ENCODE data around the gene LTBP4.
"Not testable (repeated sequence)": the region's sequence is repeated elsewhere in the genome, so short reads cannot be mapped to it uniquely, and the experiment has no call there.

LTBP4 gene

DNA sequence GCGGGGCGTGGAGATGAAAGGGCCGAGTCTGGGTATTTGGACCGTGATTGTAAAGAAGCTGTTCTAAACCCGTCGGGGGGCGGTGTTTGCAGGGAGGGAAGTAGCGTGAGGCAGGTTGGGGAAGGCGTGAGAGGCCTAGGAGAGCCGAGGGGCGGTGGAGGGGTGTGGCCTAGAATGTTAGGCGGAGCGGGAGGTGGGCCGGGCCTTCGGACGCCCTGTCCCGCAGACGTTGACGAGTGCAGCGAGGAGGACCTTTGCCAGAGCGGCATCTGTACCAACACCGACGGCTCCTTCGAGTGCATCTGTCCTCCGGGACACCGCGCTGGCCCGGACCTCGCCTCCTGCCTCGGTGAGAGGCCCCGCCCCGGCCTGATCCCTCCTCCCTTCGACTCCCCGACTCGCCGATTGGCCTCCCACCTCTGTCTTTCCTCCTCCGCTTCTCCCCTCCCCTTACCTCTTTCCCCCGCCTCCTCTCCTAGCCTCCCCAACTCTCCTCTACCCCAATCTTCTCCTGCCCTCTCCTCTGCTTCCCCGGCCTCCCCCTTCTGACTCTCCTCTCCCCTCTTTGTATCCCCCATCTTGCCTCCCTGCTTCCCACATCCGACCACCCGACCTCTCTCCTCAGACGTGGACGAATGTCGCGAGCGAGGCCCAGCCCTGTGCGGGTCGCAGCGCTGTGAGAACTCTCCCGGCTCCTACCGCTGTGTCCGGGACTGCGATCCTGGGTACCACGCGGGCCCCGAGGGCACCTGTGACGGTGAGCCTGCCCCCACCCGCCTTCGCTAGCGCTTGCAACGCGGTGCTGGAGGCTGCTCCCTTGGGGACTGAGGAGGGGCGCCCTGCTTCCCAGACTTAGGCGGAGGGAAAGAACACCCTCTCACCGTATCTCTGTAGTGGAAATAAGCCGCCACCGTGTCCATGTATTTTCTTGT is 12.8 kb downstream of the LTBP4 start:
- DNase-seq, result peak; percentile 88

DNA sequence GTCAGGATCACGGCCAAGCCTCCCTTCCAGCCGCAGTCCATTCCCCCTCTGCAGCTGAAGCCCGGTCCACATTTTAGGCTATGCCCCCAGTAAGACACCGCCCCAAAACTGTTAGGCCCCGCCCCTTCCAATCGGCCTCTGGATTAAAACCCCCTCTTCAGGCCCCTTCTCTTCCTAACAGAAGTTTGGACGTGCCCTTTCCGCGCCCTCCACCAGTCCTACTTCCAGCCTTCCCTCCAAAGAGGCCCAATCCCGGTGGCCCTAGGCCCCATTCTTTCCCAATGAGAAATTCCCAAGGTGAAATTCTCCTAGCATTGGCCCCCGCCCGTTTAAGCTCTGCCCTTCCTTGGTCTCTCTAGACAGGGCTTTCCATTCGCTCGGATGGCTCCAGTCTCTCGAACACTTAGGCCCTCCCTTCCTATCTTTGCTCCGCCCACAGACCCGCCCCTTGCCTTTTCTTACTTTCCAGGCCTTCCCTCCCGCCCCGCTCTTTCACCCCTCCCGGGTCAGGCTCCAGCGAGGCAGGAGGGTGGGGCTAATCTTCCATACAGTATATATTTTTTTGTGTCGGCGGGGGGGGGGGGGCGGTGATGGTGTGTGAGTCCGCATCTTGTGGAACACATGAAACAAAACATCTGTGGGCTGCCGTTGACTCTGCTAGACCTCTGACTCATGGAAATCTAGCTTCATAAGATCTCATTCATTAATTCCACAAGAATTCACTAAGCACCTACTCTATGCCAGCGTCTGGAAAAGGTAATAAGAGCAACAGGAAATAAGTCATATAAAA is 13.6 kb downstream of the LTBP4 start:
- DNase-seq, result peak; percentile 99

DNA sequence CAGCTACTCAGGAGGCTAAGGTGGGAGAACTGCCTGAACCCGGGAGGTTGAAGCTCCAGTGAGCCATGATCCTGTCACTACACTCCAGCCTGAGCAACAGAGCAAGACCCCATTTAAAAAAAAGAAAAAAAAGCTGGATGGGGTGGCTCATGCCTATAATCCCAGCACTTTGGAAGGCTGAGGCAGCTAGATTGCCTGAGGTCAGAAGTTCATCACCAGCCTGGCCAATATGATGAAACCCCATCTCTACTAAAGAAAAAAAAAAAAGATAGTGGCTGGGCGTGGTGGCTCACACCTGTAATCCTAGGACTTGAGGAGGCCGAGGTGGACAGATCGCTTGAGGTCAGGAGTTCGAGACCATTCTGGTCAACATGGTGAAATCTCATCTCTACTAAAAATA is 15.0 kb downstream of the LTBP4 start:
- no peak for DNase-seq

DNA sequence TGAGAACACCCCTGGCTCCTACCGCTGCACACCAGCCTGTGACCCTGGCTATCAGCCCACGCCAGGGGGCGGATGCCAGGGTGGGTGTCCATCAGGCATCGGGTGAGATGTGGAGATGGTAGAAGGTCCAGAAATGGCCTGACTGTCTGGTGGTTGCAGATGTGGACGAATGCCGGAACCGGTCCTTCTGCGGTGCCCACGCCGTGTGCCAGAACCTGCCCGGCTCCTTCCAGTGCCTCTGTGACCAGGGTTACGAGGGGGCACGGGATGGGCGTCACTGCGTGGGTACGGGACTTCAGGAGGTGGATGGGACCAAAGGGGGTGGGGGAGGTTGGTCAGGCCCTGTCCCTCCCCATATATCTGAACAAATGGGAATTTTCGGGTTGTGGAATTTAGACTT is 15.8 kb downstream of the LTBP4 start:
- DNase-seq, result no peak

DNA sequence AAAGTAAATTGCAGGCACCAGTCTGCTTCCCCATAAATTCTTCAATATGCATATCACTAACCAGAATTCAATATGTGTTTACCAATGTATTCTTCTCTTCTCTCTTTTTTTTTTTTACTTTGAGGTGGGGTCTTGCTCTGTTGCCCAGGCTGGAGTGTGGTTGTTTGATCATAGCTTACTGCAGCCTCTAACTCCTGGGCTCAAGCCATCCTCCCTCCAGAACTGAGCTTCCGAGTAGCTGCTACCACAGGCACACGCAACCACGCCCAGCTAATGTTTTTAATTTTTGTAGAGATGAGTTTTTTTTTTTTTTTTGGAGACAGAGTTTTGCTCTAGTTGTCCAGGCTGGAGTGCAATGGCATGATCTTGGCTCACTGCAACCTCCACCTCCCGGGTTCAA is 16.8 kb downstream of the LTBP4 start:
- DNase-seq, result no peak

DNA sequence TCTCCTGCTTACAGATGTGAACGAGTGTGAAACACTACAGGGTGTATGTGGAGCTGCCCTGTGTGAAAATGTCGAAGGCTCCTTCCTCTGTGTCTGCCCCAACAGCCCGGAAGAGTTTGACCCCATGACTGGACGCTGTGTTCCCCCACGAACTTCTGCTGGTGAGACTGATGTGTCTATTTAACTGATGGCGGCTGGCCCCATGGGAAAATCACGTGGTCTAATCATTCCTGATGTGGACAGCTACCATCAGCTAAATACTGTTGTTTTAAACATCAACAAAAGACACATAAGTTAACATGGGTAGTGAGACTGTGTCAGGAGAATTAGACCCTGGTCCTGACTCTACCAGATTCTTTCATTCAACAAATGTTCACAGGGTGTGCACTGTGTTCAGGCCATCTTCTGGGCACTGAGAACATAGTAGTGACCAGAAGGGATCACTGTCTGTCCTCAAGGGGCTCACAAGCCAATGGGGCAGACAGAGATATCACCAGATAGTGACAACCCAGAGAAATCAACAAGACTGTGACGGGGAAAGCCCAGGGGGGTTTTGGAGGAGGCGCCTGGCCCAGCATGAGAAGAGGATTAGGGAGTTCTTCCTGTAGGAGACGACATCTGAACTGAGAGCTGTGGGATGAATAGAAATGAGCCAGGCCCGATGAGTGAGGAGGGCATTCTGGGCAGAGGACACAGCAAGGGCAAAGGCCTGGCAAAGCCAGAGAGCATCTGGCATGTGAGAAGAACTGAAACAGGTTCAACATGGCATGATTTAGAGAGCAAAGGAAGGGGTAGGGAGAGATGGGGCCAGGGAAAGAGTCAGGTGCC is 18.4 kb downstream of the LTBP4 start:
- DNase-seq, result no peak

DNA sequence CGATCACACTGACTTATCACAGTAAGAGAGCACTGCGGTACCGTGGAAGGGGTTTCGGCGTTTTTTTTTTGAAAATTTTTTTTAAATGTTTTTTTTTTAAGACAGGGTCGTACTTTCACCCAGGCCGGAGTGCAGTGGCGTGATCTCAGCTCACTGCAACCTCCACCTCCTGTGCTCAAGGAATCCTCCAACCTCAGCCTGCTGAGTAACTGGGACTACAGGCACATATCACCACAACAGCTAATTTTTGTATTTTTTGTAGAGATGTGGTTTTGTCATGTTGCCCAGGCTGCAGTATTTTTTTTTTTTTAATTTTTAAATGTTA is 19.0 kb downstream of the LTBP4 start:
- no peak for DNase-seq

DNA sequence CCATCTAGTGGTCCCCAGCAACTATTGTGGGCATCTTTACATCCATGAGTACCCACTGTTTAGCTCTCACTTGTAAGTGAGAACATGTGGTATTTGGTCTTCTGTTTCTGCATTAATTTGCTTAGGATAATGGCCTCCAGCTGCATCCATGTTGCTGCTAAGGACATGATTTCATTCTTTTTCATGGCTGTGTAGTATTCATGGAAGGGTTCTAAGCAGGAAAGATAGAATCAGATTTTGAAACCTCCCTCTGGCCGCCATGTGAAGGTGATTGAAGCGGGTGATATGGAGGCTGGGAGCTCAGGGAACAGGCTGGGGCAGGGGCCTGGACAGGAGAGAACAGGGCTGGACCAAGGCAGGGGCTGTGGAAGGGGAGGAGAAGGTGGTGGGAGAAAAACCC is 20.1 kb downstream of the LTBP4 start:
- no peak for DNase-seq

DNA sequence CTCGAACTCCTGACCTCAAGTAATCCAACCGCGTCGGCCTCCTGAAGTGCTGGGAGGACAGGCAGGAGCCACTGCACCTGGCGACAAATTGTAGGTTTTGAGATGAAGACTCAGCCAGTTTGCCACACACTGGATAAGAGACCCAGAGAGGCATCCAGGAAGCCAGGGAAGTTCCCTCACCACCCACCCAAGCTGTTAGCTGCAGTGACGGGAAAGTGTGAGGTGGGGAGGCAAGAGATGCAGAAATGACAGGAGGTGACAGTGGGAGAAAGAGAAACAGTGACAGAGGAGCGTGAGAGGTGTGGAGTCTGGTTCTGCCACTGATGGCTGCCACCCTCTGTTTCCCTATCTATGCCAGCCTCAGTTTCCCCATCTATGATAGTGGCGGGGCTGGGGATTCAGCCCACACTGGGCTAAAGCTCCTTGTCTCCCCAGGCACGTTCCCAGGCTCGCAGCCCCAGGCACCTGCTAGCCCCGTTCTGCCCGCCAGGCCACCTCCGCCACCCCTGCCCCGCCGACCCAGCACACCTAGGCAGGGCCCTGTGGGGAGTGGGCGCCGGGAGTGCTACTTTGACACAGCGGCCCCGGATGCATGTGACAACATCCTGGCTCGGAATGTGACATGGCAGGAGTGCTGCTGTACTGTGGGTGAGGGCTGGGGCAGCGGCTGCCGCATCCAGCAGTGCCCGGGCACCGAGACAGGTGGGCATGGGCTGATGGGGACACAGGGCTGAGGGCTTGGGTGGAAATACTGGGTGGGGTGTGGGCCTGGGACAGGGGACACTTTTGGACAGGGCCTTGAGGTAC is 21.0 kb downstream of the LTBP4 start:
- DNase-seq, result no peak

DNA sequence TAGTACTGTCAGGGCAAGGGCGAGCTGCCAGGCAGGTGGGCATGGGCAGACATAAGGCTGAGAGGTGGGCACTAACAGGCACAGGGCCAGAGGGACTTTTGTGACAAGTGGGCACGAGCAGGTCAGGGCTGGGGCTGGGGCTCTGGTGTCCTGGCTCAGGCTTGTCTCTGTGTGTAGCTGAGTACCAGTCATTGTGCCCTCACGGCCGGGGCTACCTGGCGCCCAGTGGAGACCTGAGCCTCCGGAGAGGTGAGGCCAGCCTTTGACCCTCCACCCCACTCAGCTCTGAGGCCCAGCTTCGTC is 21.6 kb downstream of the LTBP4 start:
- DNase-seq, result no peak

DNA sequence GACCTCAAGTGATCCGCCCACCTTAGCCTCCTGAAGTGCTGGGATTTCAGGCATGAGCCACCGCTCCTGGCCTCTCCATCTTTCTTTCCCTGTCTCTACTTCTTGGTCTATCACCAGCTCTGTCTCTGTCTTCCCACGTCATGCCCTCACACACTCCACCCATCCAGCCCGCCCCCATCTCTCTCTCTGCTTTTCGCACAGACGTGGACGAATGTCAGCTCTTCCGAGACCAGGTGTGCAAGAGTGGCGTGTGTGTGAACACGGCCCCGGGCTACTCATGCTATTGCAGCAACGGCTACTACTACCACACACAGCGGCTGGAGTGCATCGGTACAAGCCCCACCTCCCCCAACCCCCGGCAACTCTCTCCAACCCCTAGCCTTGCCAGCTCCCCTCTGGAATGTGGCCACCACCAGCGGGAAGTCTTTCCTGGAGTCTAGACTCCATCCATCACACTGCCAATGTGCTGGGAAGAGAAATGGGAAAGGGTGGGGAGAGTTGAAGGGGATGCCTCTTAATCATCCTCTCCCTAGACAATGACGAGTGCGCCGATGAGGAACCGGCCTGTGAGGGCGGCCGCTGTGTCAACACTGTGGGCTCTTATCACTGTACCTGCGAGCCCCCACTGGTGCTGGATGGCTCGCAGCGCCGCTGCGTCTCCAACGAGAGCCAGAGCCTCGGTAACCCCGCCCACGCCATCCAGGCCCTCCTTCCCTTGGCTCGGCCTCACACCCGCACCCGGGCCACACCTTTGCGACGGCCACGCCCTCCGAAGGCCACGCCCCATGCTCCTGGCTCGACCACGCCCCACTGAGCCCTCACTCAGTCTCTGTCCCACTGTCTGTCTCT is 22.5 kb downstream of the LTBP4 start:
- DNase-seq, result no peak

DNA sequence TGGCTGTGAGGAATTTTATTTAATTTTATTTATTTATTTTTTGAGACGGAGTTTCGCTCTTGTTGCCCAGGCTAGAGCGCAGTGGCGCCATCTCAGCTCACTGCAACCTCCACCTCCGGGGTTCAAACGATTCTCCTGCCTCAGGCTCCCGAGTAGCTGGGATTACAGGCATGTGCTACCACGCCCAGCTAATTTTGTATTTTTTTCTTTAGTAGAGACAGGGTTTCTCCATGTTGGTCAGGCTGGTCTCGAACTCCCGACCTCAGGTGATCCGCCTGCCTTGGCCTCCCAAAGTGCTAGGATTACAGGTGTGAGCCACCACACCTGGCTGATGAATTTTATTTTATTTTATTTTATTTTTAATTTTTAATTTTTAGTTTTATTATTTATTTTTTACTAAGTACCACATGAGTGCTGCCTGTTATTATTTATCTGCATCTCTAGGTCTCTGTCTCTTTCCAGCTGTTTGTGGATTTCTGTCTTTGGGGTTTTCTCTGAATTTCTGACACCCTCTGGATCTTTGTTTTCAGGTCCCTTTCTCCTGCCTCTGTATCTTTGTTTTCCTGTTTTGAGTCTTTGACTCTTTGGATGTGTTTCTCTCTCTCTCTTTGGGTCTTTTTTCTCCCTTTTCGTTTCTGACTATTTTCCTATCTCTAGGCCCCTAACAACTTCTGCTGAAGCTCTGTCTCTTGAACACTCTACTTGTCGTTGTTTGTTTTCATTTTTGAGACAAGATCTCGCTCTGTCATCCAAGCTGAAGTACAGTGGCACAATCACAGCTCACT is 23.4 kb downstream of the LTBP4 start:
- not testable (repeated sequence) for DNase-seq

DNA sequence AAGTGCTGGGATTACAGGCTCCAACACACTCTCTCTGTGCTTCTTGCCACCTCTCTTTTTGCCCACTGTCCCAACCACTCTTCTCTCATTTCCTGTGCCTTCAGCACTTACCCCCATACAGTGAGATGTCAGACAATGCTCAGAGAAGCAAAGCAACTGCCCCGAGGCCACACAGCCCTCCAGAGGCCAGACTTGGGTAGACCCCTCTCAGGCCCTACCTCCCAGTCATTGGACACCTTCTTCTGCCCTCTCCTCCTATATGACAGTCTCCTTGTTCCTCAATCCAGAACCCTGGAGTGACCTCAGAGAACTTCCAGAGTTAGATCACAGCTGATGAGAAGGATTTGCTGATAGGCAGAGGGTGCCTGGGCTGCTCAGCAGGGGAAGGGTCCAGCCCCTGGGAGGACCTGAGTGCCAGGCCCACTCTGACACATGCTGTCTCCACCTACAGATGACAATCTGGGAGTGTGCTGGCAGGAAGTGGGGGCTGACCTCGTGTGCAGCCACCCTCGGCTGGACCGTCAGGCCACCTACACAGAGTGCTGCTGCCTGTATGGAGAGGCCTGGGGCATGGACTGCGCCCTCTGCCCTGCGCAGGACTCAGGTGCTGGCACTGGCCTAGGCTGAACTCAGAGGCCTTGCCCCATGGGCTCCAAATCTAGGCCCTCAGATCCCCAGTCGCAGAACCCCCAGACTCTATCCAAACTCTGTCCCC is 24.4 kb downstream of the LTBP4 start:
- no peak for DNase-seq

DNA sequence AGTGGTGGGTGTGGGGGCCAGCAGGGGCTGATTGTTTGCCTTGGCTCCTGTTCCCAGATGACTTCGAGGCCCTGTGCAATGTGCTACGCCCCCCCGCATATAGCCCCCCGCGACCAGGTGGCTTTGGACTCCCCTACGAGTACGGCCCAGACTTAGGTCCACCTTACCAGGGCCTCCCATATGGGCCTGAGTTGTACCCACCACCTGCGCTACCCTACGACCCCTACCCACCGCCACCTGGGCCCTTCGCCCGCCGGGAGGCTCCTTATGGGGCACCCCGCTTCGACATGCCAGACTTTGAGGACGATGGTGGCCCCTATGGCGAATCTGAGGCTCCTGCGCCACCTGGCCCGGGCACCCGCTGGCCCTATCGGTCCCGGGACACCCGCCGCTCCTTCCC is 25.7 kb downstream of the LTBP4 start:
- DNase-seq, result no peak

DNA sequence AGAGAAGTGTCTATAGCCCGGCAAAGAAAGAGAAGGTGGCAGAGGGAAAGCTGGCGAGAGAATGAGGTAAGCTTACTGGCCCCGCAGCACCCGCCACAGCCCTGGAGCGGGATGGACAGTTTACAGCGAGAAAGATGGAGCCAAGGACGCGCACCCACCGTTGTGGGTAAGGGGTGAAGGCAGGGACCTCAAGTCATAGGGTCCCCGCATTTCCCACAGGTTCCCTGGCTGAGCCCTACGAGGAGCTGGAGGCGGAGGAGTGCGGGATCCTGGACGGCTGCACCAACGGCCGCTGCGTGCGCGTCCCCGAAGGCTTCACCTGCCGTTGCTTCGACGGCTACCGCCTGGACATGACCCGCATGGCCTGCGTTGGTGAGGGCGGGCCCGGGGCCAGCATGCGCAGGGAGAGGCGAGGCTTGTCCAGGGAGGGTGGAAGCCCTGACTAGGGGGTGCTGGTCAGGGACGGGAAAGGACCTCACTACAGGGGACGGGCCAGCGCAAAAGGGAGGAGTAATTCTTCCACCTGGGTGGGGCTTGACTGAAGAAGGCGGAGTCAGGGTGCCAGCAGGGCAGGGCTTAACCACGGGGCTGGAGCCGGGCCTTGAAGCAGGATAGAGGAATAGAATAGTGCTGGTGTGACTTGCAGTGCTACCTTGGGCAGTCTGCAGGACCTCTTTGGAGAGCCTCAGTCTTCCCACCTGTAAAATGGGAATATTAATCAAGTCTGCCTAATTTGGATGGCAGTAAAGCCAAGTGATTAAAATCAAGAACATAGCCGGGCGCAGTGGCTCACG is 26.5 kb downstream of the LTBP4 start:
- no peak for DNase-seq

DNA sequence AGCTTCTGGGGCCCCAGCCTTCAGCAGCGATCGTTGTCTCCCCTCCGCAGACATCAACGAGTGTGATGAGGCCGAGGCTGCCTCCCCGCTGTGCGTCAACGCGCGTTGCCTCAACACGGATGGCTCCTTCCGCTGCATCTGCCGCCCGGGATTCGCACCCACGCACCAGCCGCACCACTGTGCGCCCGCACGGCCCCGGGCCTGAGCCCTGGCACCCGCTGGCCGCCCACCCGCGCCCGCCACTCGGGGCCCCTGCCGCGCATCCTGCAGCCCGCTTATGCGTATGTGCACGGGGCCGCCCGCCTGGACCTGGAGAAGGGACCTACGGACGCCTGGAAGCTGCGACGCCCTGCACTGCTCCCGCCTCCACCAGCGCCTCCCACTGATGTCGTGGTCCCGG is 28.2 kb downstream of the LTBP4 start:
- no peak for DNase-seq

DNA sequence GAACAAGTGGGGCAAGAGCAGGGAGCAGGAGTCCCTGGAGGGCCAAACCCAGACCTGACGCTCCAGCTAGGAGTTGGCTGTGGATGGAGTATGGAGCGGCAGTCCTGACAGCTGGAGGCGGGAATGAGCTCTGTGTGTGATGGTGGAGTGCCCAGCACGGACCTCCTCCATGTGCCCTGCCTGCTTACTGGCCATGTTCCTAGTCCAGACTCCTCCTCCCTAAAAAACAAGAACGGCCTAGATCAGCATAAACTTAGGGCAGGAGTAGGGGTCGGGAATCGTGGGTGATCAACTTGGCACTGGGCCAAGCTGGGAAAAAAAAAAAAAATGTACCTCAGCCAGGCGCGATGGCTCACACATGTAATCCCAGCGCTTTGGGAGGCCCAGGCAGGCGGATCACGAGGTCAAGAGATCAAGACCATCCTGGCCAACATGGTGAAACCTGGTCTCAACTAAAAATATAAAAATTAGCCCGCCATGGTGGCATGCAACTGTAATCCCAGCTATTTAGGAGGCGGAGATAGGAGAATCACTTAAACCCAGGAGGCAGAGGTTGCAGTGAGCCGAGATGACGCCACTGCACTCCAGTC is 29.5 kb downstream of the LTBP4 start:
- no peak for DNase-seq

DNA sequence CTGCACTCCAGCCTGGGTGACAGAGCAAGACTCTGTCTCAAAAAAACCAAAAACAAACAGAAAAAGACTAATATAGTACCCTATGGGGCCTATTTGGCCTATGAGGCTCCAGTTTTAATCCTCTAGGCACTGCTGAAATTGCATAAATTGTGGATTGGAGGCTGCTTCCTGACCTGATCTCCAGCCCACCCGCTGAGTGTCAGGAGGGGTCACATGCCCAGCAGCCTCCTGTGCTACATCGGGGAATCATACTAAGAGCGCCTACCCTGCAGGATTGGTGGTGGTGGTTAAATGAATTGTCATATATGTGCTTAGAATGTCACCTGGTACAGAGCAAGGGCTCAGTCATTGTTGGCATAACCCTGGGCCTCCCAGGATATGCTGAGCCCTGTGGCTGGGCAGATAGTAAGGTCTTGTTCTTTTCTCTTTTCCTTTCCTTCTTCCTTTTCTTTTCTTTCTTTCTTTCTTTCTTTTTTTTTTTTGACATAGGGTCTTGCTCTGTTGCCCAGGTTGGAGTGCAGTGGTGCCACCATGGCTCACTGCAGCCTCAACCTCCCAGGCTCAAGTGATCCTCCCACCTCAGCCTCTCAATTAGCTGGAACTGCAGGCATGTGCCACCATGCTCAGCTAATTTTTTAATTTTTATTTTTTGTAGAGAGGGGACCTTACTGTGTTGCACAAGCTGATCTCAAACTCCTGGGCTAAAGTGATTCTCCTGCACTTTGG is 31.3 kb downstream of the LTBP4 start:
- DNase-seq, result no peak
